NCI-H345 treated with DMSO at 0.1 percent for 48 hours (cell line): ENCODE measurements around the gene BMERB1.
A peak's percentile ranks its signal among the peaks of the same experiment; 100 is the strongest.
"Not testable (repeated sequence)": the region's sequence is repeated elsewhere in the genome, so short reads cannot be mapped to it uniquely, and the experiment has no call there.

Experiments used
- DNase-seq: peaks from one replicate; lab custom pipeline; 2025; ENCODE audit not compliant: unreplicated experiment; lab: John Stamatoyannopoulos, UW

Gene BMERB1

DNA sequence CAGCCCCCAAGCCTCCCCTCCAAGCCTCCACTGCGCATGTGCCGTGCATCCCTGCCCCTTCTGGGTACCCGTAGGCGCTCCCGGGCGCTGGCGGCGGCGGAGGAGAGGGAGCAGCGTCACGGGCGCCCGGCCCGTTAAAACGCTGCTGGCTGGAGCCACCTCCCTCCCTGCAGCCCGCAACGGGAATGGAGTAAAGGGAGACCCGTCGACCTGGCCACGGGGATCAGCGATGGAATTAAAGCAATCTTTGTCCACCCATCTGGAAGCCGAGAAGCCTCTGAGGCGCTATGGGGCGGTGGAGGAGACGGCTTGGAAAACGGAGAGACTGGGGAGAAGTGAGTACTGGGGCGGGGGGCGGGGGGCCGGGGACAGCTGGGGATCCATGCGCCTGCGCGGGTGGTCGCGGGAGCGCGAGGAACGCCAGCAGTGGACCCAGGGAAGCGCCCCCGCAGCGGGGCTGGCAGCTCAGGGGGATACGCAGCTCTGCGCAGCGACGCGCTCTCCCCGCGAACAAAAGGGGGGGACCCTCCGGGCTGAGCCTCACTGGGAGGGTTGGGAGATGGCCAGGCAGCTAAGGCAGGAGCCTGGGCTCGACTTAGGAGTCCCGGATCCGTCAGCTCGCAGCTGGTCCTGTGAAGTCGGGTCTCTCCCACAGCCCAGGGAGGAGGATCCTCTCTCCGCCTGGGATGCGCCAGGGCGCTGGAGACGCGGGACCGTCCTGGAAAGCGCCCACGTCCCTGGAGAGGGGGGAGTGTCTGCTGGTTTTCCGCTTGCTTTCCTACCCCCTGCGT is at the start of gene BMERB1:
Gene BMERB1, plus strand, starts transcription at position 164 of the 791 bp plus-strand sequence. Its CDS starts 66 bp downstream, at position 230.
- peak; percentile 60 for DNase-seq

DNA sequence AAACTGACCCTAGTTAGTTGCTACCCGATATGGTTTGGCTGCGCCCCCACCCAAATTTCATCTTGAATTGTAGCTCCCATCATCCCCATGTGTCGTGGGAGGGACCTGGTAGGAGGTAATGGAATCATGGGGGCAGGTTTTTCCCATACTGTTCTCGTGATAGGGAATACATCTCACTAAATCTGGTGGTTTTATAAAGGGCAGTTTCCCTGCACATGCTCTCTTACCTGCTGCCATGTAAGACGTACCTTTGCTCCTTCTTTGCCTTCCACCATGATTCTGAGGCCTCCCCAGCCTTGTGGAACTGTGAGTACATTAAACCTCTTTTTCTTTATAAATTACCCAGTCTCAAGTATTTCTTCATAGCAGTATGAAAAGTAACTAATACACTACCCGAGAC is 46.3 kb upstream of the BMERB1 start:
- not testable (repeated sequence) for DNase-seq

- DNase-seq, result not testable (repeated sequence)
Observed at GRCh38 chr16:15389916-15390315, 44.5 kb upstream of the BMERB1 start.

GRCh38 chr16:15393025-15393424 is 41.4 kb upstream of the BMERB1 start:
- DNase-seq, result not testable (repeated sequence)

DNA sequence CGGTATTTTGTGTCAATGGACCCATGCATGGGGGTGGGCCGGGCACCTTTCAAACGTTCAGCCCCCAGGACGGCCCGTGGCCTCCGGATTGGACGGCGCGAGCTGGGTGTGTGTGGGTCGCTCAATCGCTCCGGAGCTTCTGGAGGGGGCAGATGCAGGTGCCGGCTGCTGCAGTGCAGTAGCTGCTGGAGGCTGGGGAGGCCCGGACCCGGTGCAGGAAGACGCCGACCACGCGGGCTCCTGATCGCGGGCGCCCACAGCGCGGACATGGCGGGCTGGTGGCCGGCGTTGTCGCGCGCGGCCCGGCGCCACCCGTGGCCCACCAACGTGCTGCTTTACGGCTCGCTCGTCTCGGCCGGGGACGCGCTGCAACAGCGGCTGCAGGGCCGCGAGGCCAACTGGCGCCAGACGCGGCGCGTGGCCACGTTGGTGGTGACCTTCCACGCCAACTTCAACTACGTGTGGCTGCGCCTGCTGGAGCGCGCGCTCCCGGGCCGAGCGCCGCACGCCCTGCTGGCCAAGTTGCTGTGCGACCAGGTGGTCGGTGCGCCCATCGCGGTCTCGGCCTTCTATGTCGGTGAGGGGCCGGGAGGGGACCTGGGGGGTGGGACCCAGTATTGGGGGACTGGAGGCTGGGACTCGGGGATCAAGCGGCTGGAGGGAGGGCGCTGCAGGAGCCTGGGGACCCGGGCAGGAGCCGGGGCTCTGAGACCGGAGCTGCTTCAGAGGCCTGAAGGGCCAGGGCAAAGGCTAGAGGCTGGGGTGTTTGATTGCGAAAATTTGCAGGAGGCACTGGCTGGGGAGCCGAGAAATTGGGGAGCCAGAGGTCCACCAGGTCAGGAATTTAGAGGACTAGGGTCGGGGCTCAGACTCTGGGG is 38.5 kb upstream of the BMERB1 start, which contains the start of gene MPV17L:
Gene MPV17L, plus strand, starts transcription at position 124 of the 878 bp plus-strand sequence. Its CDS starts 144 bp downstream, at position 268.
- not testable (repeated sequence) for DNase-seq

DNA sequence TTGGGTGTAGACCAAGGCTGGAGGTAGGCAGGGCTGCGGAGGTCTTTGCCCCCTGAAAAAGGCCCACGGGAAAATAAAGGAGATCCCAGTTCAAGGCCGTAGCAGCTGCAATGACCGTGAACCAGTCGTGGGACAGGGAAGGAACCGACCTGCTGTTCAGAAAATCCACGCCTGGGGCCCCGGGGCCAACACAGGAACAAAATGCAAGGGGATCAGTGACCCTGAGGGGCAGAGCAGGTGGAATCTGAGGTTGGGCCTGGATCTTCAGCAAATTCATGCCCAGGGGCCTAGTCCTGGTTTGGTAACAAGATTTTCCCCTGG is 37.9 kb upstream of the BMERB1 start:
- not testable (repeated sequence) for DNase-seq

DNA sequence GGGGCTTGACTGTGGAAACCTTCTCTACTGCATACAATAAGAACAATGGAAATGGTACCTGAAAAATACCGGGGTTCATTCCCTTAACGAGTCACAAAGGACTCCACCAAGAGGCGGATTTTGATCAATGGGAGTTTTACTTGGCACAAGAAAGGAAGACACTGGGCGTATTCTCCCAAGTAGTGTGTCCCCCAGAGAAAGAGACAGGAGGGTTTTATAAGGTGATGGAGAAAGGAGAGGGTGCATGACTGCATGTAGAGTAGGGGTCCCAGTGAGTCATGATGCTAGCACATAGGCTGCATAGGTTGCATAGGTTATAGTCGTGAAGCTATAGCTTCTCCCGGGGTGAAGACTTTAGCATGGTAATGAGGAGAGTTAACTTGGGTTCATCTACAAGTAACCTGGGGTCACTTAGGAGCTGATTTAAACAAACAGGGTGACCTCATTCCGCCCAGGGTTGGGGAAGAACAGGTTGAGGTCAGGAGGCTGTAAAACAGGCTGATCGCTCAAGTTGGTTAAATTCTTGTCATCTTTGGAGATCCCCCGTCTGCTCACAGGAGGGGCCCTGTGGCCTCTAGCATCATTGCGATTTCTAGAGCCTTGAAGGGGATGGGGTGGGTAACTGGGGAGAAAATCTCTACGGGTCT is 37.3 kb upstream of the BMERB1 start:
- no peak for DNase-seq

- no peak for DNase-seq
Observed at GRCh38 chr16:15398618-15399316, 35.6 kb upstream of the BMERB1 start.

GRCh38 chr16:15399317-15399716 is 35.1 kb upstream of the BMERB1 start:
- no peak for DNase-seq

DNA sequence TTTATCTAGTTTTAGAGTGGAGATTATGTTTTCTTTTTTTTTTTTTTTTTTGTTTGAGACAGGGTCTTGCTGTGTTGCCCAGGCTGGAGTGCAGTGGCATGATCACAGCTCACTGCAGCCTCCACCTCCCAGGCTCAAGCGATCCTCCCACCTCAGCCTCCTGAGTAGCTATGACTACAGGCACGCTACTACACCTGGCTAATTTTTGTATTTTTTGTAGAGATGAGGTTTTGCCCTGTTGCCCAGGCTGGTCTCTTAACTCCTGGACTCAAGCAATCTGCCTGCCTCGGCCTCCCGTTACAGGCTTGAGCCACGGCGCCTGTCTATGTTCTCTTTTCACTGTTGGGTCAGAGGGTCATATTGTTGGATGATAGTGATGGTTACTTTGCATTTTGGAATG is 34.1 kb upstream of the BMERB1 start:
- not testable (repeated sequence) for DNase-seq

DNA sequence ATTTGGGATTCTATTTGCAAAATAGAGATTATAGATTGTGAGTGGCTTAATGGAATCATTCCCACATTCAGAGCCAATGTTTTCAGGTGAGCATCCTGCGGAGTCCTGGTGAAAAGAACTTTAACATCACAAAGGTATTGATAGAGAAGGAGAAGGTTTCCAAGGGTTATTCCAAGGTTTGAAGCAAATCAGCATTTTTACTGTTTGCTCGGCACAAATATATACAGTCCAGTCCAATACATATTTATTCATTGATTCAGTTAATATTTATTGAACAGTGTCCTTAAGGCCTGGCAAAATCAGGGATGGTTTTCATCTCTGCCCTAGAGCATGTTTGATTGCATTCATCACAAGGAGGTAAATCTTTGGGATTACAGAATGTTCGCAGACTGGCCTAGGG is 32.4 kb upstream of the BMERB1 start:
- no peak for DNase-seq

- no peak for DNase-seq
Observed at GRCh38 chr16:15403392-15403995, 30.9 kb upstream of the BMERB1 start.

GRCh38 chr16:15404091-15404490 is 30.3 kb upstream of the BMERB1 start:
- not testable (repeated sequence) for DNase-seq

- DNase-seq, result no peak
Observed at GRCh38 chr16:15404792-15405191, 29.6 kb upstream of the BMERB1 start.

GRCh38 chr16:15407756-15408155 is 26.6 kb upstream of the BMERB1 start:
- not testable (repeated sequence) for DNase-seq

- DNase-seq, result not testable (repeated sequence)
Observed at GRCh38 chr16:15409476-15409875, 24.9 kb upstream of the BMERB1 start.

- DNase-seq, result no peak
Observed at GRCh38 chr16:15415511-15415985, 18.8 kb upstream of the BMERB1 start.

GRCh38 chr16:15417197-15417596 is 17.2 kb upstream of the BMERB1 start:
- DNase-seq, result no peak

DNA sequence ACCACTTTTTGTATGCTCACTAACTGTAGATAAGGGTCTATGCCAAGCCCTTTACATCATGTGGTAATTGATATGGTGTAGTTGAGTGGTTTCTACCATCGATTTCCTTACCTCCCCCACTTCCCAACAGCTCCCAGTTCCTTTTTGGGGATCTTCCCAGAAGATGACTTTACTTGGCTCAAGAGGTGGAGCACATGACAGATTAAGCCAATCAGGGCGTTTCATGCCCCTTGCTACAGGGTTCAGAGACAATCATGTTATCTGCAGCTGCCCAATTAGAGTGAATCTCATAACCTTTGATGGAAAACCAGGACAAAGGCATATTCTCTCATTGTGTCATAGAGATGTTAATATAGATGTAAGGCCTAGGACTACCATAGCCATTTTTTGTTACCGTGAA is 16.2 kb upstream of the BMERB1 start:
- no peak for DNase-seq

DNA sequence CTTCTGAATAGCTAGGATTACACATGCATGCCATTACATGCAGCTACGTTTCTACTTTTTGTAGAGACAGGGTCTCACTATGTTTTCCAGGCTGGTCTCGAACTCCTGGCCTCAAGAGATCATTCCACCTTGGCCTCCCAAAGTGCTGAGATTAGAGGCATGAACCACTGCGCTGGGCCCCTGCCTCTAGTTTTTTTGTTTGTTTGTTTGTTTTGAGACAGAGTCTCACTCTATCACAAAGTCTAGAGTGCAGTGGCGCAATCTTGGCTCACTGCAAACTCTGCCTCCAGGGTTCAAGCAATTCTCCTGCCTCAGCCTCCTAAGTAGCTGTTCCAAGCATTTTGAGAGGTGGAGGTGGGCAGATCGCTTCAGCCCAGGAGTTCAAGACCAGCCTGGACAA is 12.7 kb upstream of the BMERB1 start:
- DNase-seq, result not testable (repeated sequence)
